Measurements from ENCODE around the gene ADGRG6.

GRCh38 chr6:142367061-142367460 is 65.3 kb downstream of the ADGRG6 start:
- no peak for TF ChIP-seq CTCF (IDR thresholded peaks at IDR 0.05; ENCODE audit: low read depth, low read length, missing input control)
- TF ChIP-seq, protein P1, sequence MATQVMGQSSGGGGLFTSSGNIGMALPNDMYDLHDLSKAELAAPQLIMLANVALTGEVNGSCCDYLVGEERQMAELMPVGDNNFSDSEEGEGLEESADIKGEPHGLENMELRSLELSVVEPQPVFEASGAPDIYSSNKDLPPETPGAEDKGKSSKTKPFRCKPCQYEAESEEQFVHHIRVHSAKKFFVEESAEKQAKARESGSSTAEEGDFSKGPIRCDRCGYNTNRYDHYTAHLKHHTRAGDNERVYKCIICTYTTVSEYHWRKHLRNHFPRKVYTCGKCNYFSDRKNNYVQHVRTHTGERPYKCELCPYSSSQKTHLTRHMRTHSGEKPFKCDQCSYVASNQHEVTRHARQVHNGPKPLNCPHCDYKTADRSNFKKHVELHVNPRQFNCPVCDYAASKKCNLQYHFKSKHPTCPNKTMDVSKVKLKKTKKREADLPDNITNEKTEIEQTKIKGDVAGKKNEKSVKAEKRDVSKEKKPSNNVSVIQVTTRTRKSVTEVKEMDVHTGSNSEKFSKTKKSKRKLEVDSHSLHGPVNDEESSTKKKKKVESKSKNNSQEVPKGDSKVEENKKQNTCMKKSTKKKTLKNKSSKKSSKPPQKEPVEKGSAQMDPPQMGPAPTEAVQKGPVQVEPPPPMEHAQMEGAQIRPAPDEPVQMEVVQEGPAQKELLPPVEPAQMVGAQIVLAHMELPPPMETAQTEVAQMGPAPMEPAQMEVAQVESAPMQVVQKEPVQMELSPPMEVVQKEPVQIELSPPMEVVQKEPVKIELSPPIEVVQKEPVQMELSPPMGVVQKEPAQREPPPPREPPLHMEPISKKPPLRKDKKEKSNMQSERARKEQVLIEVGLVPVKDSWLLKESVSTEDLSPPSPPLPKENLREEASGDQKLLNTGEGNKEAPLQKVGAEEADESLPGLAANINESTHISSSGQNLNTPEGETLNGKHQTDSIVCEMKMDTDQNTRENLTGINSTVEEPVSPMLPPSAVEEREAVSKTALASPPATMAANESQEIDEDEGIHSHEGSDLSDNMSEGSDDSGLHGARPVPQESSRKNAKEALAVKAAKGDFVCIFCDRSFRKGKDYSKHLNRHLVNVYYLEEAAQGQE (IDR thresholded peaks at IDR 0.05): no peak
- no peak for TF ChIP-seq EGR1 (IDR thresholded peaks at IDR 0.05; ENCODE audit: low read depth in 2 of 2)
- TF ChIP-seq TAF1 (conservative IDR thresholded peaks at IDR 0.05): no peak
- TF ChIP-seq RAD21 (IDR thresholded peaks at IDR 0.05): no peak

Measured in liver (tissue), 3 donors.